BE2C (cell line): ENCODE data around the gene CCN5. TPM values are rescaled to one million over a fixed set of nuclear protein-coding genes. Genes with fewer than 3 reads are reported as not detected.
"Not testable (repeated sequence)": the region's sequence is repeated elsewhere in the genome, so short reads cannot be mapped to it uniquely, and the experiment has no call there.

ENCODE experiments used
- DNase-seq: peaks from one replicate; pipeline ENCODE4 v3.0.0-alpha.2; 2020
- H3K27me3 ChIP-seq: fragments of 250-450 bp; sonication (Bioruptor Pico); 2 replicates; pipeline ENCODE4 v1.5.1; 2020; ENCODE audit warnings: mild to moderate bottlenecking
- H3K36me3 ChIP-seq: fragments of 250-450 bp; sonication (Bioruptor Pico); 2 replicates; pipeline ENCODE4 v1.5.1; 2020; ENCODE audit warnings: mild to moderate bottlenecking
- H3K4me1 ChIP-seq: fragments of 250-450 bp; sonication (Bioruptor Pico); 2 replicates; pipeline ENCODE4 v1.5.1; 2020
- H3K4me3 ChIP-seq: 2 replicates; pipeline ENCODE4 v1.5.1; 2011; ENCODE audit warnings: low read depth, low read length
- H3K9me3 ChIP-seq: fragments of 250-450 bp; sonication (Bioruptor Pico); 2 replicates; pipeline ENCODE4 v1.5.1; 2020
- polyA plus RNA-seq: library from polyadenylated mRNA; unstranded; fragments of >200 nt; gene quantifications from one replicate; pipeline ENCODE4 v1.2.1, GENCODE V29; 2012; ENCODE audit warnings: low read depth, missing spikeins; ENCODE audit not compliant: insufficient read length, insufficient read depth
- TF ChIP-seq, protein P1 (sequence below): IDR thresholded peaks from 2 replicates; pipeline ENCODE4 v1.5.1; 2012; ENCODE audit warnings: mild to moderate bottlenecking, low read depth, low read length

The CCN5 gene
- polyA plus RNA-seq: 0.32 TPM

DNA sequence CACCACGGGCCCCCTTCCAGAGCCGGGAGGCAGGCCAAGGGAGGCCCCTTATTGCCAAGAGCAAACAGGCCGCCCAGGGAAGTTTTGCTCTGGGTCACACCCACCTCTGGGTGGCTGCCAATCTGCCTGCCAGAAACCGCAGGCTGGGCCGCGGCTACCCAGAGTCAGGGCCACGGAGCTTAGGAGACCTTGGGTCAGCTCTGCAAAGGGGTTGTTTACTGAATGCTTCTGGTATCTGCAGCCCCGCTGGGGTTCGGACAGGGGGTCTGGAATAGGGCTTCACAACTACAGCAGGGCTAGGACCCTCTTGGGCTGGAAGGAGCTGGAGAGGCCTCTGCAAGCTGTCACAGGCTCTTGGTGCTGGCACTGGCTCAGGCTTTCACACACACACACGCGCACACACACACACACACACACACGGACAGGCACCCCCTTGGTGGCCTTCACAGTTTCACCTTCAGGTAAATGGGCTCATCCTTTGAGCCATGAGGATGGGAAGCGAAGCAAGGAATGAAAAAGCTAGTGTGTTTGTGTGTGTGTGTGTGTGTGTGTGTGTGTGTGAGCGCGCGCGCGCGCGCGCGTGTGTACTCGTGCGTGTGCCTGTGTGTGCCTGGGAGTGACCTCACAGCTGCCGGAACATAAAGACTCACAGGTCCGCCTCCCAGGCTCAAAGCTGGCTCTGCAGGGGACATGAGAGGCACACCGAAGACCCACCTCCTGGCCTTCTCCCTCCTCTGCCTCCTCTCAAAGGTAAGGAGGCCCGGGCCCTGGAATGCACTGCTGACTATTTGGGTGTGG is at the start of gene CCN5:
Gene CCN5, plus strand, starts transcription at position 669 of the 798 bp plus-strand sequence. Its CDS starts 22 bp downstream, at position 691.
- no peaks in the 10 kb centered on the region for H3K9me3 ChIP-seq
- peak; percentile 75 for DNase-seq
- H3K36me3 ChIP-seq: no peaks in the 10 kb centered on the region
- H3K4me1 ChIP-seq: no peaks in the 10 kb centered on the region
- H3K27me3 ChIP-seq: no peaks in the 10 kb centered on the region
- TF ChIP-seq, protein P1, sequence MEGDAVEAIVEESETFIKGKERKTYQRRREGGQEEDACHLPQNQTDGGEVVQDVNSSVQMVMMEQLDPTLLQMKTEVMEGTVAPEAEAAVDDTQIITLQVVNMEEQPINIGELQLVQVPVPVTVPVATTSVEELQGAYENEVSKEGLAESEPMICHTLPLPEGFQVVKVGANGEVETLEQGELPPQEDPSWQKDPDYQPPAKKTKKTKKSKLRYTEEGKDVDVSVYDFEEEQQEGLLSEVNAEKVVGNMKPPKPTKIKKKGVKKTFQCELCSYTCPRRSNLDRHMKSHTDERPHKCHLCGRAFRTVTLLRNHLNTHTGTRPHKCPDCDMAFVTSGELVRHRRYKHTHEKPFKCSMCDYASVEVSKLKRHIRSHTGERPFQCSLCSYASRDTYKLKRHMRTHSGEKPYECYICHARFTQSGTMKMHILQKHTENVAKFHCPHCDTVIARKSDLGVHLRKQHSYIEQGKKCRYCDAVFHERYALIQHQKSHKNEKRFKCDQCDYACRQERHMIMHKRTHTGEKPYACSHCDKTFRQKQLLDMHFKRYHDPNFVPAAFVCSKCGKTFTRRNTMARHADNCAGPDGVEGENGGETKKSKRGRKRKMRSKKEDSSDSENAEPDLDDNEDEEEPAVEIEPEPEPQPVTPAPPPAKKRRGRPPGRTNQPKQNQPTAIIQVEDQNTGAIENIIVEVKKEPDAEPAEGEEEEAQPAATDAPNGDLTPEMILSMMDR: no peak
- no peak within 1 kb of the TSS for H3K4me3 ChIP-seq

DNA sequence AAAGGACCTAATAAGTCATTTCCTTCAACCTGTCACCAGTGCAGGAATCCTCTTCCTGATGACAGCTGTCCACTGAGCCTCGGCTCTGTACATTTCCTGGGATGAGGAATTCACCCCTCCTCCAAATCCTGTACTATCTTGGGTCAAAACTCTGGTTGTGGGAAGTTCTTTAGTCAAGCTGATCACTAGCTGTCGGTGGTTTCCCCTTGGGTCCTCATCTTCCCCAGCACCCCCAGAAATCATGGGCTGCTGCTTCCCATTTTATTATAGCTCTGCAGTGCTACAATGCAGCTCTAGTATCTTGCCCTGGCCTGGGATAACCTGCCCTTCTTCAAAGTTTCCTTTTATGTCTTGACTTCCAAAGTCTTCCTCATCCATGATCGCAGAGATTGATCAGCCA is 49.1 kb upstream of the CCN5 start:
- Histone ChIP-seq H3K36me3 (no peaks in the 10 kb centered on the region), H3K4me1 (no peaks in the 10 kb centered on the region), H3K27me3 (peaks cover 4% of the 10 kb centered on the region; the same call in 1 of the 2 replicates), H3K9me3 (no peaks in the 10 kb centered on the region), H3K4me3 (no peak overlapping the region)
- DNase-seq: no peak
- TF ChIP-seq, protein P1: no peak

- H3K4me3 ChIP-seq, H3K9me3 ChIP-seq, DNase-seq, H3K4me1 ChIP-seq, H3K36me3 ChIP-seq, H3K27me3 ChIP-seq: not testable (repeated sequence)
Measured at GRCh38 chr20:44670851-44671250, 44.3 kb upstream of the CCN5 start.

DNA sequence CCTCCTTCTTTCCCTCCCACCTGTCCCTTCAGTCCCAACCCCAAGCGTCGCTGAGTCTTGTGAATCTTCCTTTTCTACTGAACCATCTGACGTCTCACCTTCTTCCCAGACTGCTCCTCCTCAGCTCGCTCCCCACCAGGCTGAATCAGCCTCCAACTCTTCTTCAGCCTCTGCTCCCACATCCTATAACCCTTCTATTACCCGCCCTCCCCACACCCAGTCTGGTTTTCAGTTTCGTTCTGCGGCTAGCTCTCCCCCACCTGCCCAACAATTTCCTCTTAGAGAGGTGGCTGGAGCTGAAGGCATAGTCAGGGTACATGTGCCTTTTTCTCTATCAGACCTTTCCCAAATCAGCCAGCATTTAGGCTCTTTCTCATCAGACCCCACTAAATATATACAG is 43.6 kb upstream of the CCN5 start:
- H3K4me1 ChIP-seq, H3K9me3 ChIP-seq, H3K36me3 ChIP-seq, H3K4me3 ChIP-seq, H3K27me3 ChIP-seq, DNase-seq: not testable (repeated sequence)

GRCh38 chr20:44672318-44672902 is 42.8 kb upstream of the CCN5 start:
- DNase-seq, H3K27me3 ChIP-seq, H3K4me1 ChIP-seq, H3K4me3 ChIP-seq, H3K9me3 ChIP-seq, H3K36me3 ChIP-seq: not testable (repeated sequence)

GRCh38 chr20:44678242-44678641 is 36.9 kb upstream of the CCN5 start:
- Histone ChIP-seq H3K36me3 (no peaks in the 10 kb centered on the region), H3K27me3 (no peaks in the 10 kb centered on the region), H3K4me1 (no peaks in the 10 kb centered on the region), H3K9me3 (no peaks in the 10 kb centered on the region), H3K4me3 (no peak overlapping the region)
- DNase-seq: no peak
- TF ChIP-seq, protein P1: no peak

- DNase-seq: no peak
- Histone ChIP-seq H3K36me3 (no peaks in the 10 kb centered on the region), H3K4me1 (no peaks in the 10 kb centered on the region), H3K4me3 (no peak overlapping the region), H3K27me3 (no peaks in the 10 kb centered on the region), H3K9me3 (no peaks in the 10 kb centered on the region)
- TF ChIP-seq, protein P1: no peak
Measured at GRCh38 chr20:44678990-44679611, 36.1 kb upstream of the CCN5 start.
